DMS153 treated with DMSO at 0.1 percent for 48 hours (cell line): Measurements from ENCODE around the gene KANK2.

Source experiments
- DNase-seq: peaks from one replicate; lab custom pipeline; 2025; ENCODE audit not compliant: unreplicated experiment; lab: John Stamatoyannopoulos, UW

KANK2 gene

DNA sequence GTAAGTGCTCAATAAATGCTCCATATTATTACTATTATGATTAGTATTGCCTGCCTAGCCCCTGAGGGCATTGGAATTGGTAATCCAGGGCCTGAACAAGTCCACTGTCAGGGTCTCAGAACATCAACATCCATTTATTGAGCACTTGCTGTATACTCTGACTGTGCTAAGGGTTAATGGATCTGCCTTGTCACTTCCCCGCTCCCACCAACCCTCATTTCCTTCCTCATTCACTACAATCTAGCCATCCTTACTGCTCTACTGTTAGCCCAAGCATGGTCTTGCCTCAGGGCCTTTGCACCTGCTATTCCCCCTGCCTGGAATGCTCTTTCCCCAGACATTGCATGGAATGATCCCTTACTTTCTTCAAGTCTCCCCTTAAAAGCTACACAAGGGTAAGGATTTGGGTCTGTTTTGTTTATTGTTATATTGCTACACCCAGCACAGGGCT is 29.4 kb upstream of the KANK2 start:
- no peak for DNase-seq

DNA sequence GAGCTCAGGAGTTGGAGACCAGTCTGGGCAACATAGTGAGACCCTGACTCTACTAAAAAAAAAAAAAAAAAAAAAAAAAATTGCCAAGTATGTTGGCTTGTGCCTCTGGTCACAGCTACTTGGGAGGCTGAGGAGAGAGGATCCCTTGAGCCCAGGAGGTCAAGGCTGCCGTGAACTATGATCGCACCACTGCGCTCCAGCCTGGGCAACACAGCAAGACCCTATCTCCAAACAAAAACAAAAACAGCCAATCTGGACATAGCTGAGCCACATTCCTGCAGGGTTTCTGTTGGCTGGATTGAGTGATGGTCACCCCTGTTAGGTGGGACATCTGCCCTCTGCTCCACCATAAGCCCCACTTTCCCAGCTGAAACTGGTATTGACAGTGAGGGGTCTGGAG is 28.5 kb upstream of the KANK2 start:
- no peak for DNase-seq

- DNase-seq = no peak
Measured at GRCh38 chr19:11225172-11225571, 27.8 kb upstream of the KANK2 start.

DNA sequence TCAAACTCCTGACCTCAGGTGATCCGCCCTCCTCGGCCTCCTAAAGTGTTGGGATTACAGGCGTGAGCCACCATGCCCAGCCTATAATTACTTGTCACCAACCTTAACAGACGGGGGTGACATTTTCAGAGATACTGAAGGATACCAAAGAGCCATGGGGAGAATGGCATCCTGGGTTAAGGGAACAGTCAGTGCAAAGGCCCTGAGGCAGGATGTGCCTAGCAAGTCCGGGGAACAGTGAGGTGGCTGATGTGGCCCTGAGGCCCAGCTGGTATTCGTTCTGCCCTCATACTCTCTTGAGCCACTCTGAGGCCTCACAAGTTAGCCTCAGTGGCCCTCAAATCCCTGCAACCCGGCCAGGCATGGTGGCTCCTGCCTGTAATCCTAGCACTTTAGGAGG is 27.1 kb upstream of the KANK2 start:
- no peak for DNase-seq

DNA sequence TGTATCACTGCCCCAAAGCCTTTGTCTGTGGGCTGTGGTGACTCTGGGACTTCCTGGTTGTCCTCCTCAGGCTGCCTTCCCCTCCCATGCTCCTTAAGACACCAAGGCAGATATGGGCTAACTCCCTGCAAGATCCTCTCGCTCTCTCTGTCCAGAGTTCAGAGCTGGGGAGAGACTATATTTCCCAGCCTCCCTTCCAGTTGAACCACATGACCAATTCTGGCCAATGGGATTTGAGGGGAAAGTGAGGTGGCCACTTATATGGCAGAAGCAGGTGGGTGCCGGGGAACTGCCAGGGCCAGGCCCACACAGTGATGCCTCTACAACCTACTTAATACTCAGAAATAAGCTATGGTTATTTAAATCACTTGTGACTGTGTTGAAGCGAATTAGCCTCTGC is 25.9 kb upstream of the KANK2 start:
- no peak for DNase-seq

- no peak for DNase-seq
Measured at GRCh38 chr19:11221082-11221598, 23.8 kb upstream of the KANK2 start.

DNA sequence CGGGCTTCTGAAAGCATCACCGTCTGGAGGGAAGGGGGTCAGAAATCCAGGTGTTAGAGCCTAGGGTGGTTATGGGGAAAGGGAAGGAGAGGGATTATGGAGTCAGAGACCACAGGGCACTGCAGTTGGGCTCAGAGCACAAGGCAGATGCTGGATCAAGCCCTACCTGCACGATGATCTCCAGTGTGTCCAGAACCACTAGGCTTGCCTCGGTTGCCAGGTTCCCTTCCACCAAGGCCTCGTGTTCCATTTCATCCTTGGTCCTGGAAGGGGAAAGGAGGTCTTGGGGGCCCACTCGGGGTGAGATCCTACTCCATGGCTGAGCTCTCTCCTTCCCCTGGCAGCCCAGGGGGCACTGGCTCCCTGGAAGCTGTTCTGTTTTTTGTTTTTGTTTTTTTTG is 17.0 kb upstream of the KANK2 start:
- DNase-seq = no peak

DNA sequence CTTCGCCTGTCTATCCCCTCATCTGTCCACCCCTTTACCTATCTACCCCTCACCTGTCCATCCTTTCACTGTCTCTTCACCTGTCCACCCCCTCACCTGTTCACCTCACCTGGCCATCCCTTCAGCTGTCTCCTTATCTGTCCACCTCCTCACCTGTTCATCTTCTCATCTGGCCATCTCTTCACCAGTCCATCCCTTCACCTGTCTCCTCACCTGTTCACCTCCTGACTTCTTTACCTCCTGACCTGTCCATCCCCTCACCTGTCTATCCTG is 13.2 kb upstream of the KANK2 start:
- DNase-seq = no peak

DNA sequence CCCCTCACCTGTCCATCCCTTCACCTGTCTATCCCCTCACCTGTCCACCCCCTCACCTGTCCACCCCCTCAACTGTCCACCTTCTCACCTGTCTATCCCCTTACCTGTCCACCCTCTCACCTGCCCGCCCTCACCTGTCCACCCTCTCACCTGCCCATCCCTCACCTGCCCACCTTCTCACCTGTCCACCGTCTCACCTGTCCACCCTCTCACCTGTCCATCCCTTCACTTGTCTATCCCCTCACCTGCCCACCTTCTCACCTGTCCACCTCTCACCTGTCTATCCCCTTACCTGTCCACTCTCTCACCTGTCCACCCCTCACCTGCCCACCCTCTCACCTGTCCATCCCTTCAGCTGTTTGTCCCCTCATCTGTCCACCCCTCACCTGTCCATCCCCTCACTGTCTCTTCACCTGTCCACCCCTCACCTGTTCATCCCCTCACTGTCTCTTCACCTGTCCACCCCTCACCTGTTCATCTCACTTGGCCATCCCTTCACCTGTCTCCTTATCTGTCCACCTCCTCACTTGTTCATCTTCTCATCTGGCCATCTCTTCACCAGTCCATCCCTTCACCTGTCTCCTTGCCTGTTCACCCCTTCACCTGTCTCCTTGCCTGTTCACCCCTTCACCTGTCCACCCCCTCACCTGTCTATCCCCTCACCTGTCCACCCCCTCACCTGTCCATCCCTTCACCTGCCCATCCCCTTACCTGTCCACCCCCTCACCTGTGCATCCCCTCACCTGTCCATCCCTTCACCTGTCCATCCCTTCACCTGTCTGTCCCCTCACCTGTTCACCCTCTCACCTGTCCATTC is 12.7 kb upstream of the KANK2 start:
- DNase-seq = no peak

DNA sequence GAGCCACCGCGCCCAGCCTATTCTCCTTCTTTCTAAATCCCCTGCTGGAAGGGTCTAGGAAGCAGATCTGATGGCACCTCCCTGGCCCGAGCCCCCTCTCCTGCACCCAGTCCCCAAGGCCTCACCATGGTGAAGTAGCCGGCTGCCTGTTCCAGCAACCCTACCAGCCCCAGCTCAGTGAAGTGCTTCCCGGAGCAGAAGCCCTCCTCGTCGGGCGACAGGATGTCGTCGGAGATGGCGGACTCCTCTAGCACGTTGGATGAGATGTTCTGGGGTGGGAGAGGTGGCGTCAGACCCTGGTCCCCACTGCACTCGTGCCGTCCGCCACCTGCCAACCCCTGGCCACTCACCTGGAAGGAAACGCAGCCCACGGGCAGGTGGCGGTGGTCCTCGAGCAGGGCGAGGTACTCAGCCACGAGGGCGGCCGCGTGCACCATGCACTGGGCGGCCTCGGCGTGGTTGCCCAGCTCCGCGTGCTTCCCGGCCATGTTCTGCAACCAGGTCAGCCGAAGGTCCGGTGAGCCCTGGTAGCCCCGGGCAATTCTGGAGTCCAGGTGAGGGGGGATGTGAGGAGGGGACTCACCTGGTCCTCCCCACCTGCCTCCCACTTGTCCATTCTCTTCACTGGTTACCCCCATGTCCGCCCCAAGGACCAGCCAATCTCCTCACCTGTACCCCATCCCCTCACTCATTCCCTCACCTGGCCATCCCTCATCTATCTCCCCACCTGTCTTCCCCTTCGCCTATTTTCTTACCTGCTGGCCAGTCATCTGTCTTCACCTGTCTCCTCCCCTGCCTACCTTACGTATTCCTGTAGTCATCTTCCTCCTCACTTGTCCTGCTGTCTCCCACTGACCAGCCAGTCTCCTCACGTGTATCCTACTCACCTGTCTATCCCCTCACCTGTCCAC is 11.5 kb upstream of the KANK2 start:
- DNase-seq = no peak

DNA sequence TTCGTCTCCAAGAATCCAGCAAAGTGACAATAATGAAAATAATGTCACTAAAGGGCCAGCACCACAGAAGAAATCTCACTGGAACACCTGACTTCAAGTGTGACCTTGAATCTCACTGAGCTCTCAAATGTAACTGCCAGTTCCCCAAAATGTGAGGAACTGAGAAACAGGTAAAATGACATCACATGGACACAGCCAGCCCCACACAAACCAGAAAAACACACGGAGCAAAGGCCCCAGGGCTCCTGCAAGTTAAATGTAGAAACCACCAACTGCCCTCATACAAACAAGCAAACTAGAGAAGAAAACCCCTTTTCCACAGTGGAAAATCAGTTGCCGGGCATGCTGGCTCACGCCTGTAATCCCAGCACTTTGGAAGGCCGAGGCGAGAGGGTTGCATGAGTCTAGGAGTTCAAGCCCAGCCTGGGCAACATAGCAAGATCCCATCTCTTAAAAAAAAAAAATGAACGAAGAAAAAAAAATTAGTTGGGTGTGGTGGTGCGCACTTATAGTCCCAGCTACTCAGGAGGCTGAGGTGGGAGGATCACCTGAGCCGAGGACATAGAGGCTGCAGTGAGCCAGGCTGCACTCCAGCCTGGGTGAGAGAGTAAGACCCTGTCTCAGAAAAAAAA is 8.7 kb upstream of the KANK2 start:
- no peak for DNase-seq

GRCh38 chr19:11204943-11205349 is 7.6 kb upstream of the KANK2 start:
- DNase-seq = no peak

DNA sequence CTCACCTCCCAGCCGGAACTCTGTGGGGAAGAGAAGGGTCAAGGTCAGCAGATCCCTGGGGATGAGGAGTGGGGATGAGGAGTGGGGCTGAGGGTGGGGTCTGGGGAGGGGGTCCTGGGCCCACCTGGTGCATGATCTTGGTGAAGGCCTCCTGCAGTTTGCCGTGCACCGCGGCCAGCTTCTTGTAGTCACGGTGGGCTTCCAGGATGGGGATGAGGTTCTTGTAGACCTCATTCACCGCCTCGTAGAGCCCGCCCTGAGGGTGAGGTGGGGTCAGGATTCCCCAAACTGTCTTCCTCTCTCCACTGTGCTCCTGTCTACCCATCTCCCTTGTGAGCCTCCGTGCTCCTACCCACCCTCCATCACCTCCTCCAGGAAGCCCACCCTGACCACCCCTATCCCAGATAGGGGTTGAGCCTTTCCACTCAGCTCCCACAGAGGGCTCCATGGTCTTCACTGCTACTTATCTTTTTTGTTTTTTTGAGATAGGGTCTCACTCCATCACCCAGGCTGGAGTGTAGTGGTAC is 6.8 kb upstream of the KANK2 start:
- no peak for DNase-seq

DNA sequence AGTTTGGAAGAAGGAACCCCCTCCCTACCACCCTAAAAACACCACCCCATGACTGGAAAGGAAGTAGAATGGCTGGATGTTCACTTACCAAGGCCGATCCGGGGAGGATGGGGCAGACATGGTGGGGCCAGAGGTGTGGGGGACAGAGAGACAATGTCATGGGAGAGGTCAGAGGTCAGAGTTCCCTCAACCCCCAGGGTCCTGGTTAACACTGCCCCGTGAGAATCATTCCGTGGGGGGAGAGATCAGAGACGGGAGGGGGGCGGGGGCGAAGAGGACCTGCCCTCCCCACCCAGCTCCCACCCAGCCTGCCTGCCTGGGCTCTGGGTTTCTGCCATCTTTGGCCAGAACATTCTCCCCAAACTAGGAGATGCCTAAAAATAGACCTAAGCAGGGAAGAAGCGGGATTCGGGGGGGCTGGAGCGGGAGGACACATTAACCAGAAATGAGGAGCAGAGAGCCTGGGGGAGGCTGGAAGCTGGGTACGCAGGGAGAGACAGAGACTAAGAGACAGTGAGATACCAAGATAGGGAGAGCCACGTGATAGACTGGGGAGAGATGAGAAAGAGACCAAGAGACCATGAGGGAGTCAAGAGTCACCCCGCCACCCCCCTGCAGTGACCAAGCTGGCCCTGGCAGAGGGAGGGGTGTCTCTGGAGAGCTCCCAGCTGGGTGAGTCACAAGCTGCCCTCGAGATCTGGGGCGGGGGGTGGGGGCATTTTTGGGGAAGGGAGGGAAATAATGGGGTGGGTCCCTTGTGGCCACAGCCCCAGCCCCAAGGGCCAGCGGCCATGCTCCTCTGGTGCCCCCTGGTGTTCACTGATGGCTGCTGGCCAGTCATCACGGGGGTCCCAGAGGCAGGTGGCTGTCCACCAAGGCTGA is 6.1 kb upstream of the KANK2 start:
- no peak for DNase-seq

DNA sequence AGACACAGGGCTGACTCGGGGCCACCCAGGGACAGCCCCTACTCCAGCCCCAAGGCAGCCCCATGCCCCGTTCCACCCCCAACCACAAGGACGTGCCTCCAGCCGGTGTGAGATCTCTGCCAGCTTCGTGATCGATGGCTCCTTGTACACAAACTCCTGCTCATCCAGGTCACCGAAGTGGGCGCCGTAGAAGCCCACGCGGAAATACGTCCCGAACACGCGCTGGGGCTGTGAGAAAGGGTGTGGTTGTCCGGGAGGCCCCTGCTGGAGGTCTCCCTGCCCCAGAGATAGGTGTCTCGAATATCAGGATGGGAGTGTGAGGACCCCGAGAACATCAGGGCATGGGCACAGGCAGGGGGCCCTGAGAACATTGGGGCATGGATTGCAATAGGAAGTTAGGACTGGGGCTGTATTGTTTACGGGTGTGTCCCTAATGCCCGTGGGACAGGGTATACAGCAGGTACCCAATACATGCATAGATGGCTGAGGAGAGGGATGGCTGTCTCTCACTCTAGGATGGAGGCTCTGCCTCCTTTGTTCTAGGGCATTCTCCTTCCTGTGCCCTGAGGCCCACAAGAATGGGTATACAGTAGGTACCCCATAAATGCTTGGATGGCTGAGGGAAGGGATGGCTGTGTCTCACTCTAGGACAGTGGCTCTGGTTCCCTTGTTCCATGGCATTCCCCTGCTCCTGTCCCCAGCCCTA is 5.3 kb upstream of the KANK2 start:
- no peak for DNase-seq

DNA sequence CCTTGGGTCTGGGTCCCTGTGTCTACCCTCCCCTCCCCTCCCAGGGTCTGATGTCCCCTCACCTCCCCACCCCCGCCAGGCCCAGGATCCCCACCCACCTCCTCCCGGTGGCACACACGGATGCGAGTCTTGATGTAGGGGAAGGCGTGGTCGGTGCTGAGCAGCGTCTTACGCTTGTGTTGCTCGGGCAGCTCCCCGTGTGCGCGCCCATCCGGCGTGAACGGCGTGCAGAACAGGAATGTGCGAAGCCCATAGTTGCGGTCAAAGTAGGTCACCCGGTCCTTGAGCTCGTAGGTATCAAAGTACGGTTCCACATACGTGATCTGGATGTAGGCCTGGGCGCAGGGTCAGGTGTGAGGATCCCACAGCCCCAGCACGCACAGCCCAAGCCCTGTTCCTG is 4.4 kb upstream of the KANK2 start:
- no peak for DNase-seq

GRCh38 chr19:11200931-11201330 is 3.6 kb upstream of the KANK2 start:
- DNase-seq = no peak

- DNase-seq = no peak
Measured at GRCh38 chr19:11200015-11200574, 2.8 kb upstream of the KANK2 start.

- no peak for DNase-seq
Measured at GRCh38 chr19:11199517-11199916, 2.2 kb upstream of the KANK2 start.
